HG03457 (cell line): ENCODE measurements around the gene SAT1.

Experiments used
- ATAC-seq: cut with Tn5 transposase; IDR thresholded peaks from one replicate; pipeline ENCODE4 v1.9.1; 2021; ENCODE audit warnings: moderate number of reproducible peaks; ENCODE audit not compliant: unreplicated experiment

SAT1 gene

DNA sequence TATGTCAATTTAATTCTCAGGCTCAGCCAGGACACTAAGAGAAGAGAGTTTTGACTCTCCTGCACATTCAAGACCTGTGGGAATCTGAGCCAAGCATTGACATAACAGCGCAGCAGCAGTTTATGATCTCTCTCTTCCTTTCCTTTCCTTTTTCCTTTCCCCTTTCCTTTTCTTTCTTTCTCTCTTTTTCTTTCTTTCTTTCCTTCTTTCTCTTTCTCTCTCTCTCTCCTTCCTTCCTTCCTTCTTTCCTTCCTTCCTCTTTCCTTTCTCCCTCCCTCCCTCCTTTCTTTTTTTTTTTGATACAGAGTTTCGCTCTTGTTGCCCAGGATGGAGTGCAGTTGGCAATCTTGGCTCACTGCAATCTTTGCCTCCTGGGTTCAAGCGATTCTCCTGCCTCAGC lies 21.6 kb downstream of the SAT1 start:
- no peak for ATAC-seq

DNA sequence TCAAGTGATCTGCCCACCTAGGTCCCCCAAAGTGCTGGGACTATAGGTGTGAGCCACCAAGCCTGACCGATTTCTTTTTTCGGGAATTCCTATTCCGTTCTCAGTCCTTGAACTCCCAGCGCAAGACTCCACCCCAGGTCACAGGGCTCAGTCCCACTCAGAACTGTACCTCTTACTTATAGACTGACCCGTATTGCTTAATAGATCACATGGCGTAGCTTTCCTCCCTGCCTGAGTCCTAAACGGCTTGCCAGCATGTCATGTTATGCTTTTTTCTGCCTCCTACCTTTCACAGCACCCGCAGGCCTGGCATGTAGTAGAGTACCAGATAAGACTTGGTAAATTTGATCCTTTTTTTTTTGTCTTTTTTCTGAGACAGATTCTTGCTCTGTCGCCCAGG lies 22.4 kb downstream of the SAT1 start:
- ATAC-seq: no peak

GRCh38 chrX:23810279-23810678 lies 27.3 kb downstream of the SAT1 start:
- ATAC-seq: no peak

- no peak for ATAC-seq
These were observed 28.2 kb downstream of the SAT1 start for GRCh38 chrX:23811108-23811651.

- ATAC-seq: no peak
These were observed 28.7 kb downstream of the SAT1 start for GRCh38 chrX:23811656-23812055.

GRCh38 chrX:23813808-23814207 lies 30.8 kb downstream of the SAT1 start:
- ATAC-seq: no peak

DNA sequence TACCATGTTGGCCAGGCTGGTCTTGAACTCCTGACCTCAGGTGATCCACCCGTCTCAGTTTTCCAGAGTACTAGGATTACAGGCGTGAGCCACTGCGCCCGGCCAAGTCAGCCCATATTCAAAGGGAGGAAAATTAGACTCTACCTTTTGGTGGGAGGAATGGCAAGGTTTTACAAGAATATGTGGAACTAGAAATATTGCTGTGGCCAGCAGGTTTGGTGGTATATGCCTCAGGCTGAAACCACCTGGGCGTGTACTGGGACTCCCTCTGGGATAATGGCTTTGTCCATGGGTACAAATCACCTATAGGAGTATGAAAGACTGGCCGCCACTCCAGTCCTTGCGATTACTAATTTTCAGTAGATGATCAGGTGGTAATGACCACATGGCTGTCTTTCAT lies 32.4 kb downstream of the SAT1 start:
- no peak for ATAC-seq

- no peak for ATAC-seq
These were observed 33.2 kb downstream of the SAT1 start for GRCh38 chrX:23816179-23816578.

- no peak for ATAC-seq
These were observed 35.0 kb downstream of the SAT1 start for GRCh38 chrX:23817979-23818336.

DNA sequence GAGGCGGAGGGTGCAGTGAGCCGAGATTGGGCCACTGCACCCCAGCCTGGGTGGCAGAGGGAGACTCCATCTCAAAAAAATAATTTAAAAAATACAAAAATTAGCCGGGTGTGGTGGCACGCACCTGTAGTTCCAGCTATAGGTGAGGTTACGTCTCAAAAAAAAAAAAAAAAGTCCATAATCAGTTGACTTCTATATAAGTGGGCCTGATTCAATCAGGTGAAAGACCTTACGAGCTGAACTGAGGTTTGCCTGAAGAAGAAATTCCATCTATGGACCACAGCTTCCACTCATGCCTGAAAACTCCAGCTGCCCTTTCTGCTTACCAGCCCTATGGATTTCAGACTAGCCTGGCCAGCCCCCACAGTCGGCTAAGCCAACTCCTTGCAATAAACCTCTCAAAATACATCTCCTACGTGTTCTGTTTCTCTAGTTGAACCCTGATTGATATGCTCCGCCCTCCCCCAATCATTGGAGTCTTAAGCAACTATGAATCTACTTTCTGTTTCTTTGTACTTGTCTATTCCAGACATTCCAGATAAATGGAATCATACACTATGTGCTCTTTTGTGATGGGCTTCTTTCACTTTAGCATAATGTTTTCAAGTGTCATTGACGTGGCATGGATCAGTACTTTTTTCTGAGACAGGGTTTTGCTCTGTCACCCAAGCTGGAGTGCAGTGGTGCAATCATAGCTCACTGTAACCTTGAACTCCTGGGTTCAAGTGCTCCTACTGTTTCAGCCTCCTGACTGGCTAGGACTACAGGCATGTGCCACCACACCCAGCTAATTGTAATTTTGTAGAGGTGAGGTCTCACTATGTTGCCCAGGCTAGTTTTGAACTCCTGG lies 36.6 kb downstream of the SAT1 start:
- ATAC-seq: no peak

DNA sequence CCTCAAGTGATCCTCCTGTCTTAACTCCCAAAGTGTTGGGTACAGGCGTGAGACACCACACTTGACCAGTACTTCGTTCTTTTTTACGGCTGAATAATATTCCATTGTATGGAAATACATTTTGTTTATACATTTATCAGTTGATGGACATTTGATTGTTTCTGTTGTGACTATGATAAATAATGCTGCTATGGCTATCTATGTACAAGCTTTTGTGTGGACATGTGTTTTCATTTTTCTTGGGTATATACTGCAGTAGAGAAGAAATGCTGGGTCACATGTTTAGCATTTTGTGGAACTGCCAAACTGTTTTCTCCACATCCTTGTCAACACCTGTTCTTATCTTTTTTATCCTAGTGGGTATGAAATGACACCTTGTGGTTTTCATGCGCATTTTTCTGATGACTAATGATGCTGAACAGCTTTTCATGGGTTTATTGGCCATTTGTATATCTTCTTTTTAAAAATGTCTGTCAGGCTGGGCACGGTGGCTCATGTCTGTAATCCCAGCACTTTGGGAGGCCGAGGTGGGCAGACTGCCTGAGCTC lies 37.3 kb downstream of the SAT1 start:
- ATAC-seq: no peak

DNA sequence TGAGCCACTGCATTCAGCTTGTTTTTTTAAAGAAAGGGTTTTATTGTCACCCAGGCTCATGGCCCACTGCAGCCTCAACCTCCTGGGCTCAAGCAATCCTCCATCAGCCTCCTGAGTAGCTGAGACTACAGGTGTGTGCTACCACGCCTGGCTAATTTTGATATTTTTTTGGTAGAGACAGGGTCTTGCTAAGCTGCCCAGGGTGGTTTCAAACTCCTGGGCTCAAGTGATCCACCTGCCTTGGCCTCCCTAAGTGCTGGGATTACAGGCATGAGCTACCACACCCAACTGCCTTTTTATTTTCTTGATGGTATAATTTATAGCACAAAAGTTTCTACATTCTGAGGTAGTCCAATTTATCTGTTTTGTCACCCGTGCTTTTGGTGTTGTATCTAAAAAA lies 38.9 kb downstream of the SAT1 start:
- no peak for ATAC-seq

GRCh38 chrX:23822397-23822796 lies 39.4 kb downstream of the SAT1 start:
- no peak for ATAC-seq

DNA sequence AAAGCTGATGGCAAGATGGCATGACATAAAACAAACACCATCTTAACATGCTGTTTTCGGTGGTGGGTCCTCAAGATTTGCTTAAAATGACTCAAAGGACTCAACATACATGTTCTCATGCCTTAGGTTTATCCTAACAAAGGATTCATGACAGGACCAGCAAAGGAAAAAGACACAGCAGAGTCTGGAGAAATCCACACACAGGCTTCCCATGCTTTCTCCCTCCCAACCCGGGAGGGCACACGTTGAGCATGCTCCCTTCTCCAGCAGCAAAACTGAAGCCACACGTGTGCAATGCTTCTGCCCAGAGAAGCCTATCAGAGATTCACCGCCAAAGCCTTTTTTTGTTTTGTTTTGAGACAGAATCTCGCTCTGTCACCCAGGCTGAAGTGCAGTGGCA lies 39.9 kb downstream of the SAT1 start:
- ATAC-seq: no peak

DNA sequence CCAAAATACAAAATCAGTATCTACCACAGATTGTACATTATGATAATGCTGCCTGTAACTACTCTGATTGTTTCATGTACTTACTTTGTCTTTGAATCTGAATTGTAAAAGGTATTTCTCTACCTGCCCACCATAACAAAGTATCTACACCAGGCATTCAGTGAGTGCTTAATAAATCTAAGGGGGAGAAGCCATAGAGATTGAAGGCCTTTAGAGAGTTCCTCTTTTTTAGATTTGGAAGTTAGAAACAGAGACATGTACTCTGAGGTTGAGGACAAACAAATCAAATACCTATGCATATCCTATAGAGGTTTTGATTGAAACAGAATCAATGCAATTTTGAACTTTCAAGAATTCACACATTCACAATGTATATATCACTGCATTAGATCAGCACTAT lies 42.7 kb downstream of the SAT1 start:
- ATAC-seq: no peak

DNA sequence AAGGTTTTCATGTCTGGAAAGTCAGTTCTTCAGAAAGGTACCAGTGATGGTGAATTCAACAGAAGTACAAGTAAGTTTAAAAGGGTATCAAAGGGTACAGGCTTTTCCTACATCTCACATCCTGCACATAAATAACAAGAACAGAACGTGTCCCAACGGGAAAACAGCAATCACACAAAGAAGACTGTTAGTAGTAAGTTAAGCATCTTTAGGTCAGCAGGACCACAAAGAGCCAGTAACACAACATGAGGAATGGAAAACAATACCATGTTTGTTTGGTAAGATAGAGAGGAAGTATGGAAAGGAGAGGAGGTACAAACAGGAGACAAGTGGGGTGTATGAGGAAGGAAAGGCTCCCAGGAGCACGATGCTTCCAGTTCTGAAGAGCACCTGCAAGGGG lies 43.2 kb downstream of the SAT1 start:
- ATAC-seq: no peak

GRCh38 chrX:23826653-23827052 lies 43.7 kb downstream of the SAT1 start:
- no peak for ATAC-seq

DNA sequence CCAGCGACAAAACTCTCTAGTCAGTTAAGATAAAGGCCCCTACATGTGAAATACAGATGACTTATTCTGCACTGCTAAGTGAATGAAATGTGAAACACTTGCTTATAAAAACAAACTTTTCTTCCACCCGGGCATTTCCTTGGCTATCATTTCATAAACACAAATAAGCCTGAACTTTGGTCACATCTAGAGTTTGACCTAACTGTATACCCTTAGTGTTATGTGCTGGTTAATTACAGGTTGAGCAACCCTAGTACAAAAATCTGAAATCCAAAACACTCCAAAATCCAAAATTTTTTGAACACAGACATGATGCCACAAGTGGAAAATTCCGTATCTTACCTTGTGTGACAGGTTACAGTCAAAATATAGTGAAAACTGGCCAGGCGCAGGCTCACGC lies 45.9 kb downstream of the SAT1 start:
- ATAC-seq: no peak

DNA sequence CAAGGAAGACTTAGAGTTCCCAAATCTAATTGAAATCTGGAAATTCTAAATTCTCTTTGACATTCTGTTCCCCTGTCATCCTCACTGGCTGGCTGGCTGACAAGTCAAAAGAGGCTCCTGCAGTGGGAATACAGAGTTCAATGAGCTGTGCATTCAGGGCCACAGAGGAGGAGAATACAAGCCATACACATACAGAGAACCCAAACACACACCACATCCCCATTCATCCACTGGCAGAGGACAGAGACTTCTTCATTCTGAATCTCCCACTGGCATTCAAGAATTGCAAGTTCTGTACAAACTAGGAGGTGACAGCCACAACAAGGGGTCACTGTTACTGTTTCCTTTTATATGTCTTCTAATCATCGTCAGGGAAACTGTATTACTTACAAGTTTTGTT lies 49.7 kb downstream of the SAT1 start:
- no peak for ATAC-seq
